Subcutaneous abdominal adipose tissue (tissue), 5 donors: ENCODE results near the gene NABP2.

Experiments
- H3K27ac ChIP-seq: one replicate; pipeline ENCODE4 v1.7.0; 2013; ENCODE audit warnings: low read depth, mild to moderate bottlenecking, inconsistent platforms, low read length, moderate library complexity
- H3K27me3 ChIP-seq, 5 donors: one replicate each; pipeline ENCODE4 v1.7.0; 2013; ENCODE audit warnings: low read length in 5 of 5, inconsistent platforms in 1 of 5; ENCODE audit not compliant: control insufficient read depth in 5 of 5, insufficient read depth in 4 of 5
- H3K36me3 ChIP-seq, 5 donors: one replicate each; pipeline ENCODE4 v1.7.0; 2013; ENCODE audit warnings: low read length in 5 of 5; ENCODE audit not compliant: control insufficient read depth in 5 of 5, insufficient read depth in 5 of 5
- H3K4me1 ChIP-seq, 5 donors: one replicate each; pipeline ENCODE4 v1.7.0; 2013; ENCODE audit warnings: low read length in 5 of 5, mild to moderate bottlenecking in 3 of 5, moderate library complexity in 1 of 5; ENCODE audit not compliant: control insufficient read depth in 5 of 5, insufficient read depth in 5 of 5
- H3K4me3 ChIP-seq, 5 donors: one replicate each; pipeline ENCODE4 v1.7.0; 2013; ENCODE audit warnings: low read length in 5 of 5, low read depth in 1 of 5
- H3K9ac ChIP-seq, 5 donors: one replicate each; pipeline ENCODE4 v1.7.0; 2013; ENCODE audit warnings: low read length in 5 of 5, mild to moderate bottlenecking in 4 of 5, moderate library complexity in 3 of 5
- H3K9me3 ChIP-seq, 5 donors: one replicate each; pipeline ENCODE4 v1.7.0; 2013; ENCODE audit warnings: low read length in 5 of 5; ENCODE audit not compliant: control insufficient read depth in 5 of 5
- donor health status: healthy.
- donor health status: healthy.
- donor health status: healthy.
- donor health status: healthy.
- donor health status: healthy.

The NABP2 gene

DNA sequence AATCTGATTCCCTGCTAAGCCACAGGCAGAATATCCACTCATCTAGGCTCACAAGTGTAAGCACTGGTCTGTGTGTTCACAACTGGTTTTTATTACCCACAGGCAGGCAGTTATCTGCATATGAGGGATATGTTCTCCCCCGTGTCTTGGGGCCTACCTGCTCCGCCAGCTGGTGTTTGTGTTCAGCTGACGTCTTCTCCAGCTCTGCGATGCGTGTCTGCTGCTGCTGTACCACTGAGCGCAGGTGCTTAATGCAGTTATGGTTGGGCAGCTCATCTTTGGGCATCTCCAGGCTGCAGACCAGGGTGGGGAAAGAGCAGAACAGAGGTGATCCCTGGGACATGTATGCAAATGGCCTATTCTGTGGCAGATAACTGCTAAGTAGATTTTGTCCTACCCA lies 16.1 kb upstream of the NABP2 start:
- H3K9me3 ChIP-seq: no peaks in the 10 kb centered on the region
- peaks cover 0 to 20% (median 17%) of the 10 kb centered on the region in 5 donors for H3K4me1 ChIP-seq
- no peaks in the 10 kb centered on the region for H3K27me3 ChIP-seq
- no peak overlapping the region for H3K9ac ChIP-seq
- H3K27ac ChIP-seq: no peak overlapping the region
- peaks cover 27 to 75% (median 61%) of the 10 kb centered on the region in 5 donors for H3K36me3 ChIP-seq
- H3K4me3 ChIP-seq: no peak overlapping the region

DNA sequence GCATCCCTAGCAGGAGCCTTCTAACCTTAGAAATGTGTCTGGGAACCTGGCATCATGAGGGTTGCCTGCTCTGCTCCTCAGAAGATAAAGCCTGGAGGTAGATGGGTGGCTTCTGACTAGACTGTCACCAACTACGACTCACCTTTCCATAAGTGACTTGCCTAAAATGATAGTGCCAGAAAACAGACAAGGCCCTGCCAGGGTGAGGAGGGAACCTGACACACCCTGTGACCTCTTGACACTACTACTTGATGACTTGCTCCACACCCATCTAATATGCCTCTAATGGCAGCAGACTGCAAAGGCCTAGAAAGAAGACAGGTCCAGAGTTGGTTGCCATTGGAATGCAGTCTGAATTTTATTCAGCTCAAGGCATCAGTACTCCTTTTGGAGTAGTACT lies 11.8 kb upstream of the NABP2 start:
- no peaks in the 10 kb centered on the region for H3K27me3 ChIP-seq
- H3K9me3 ChIP-seq: no peaks in the 10 kb centered on the region
- peaks cover 0 to 3% (median 0%) of the 10 kb centered on the region in 5 donors for H3K4me1 ChIP-seq
- no peak overlapping the region for H3K4me3 ChIP-seq
- H3K9ac ChIP-seq: peak overlapping the region in 1 of 5 donors; percentile 28
- no peak overlapping the region for H3K27ac ChIP-seq
- H3K36me3 ChIP-seq: peaks cover 24 to 83% (median 73%) of the 10 kb centered on the region in 5 donors

DNA sequence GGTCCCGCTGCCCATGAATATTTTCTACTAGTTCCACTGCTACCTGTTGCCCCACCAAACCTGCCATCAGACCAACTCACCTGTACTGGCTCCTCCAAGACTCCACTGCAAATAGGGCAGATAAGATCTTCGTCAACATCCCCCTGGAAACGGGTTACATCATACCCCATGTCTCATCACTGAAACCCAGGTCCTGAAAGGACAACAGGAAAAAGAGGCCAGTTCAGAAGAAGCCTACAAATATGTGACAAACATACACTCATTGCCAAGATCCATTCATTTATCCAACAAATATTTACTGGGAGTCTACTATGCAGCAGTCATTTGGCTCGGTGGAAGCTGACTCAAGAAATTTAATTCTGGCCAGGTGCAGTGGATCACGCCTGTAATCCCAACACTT lies 10.3 kb upstream of the NABP2 start:
- no peaks in the 10 kb centered on the region for H3K27me3 ChIP-seq
- peaks cover 19 to 77% (median 61%) of the 10 kb centered on the region in 5 donors for H3K36me3 ChIP-seq
- H3K4me1 ChIP-seq: peaks cover 0 to 3% (median 0%) of the 10 kb centered on the region in 5 donors
- H3K4me3 ChIP-seq: no peak overlapping the region
- H3K9me3 ChIP-seq: no peaks in the 10 kb centered on the region
- H3K9ac ChIP-seq: no peak overlapping the region
- no peak overlapping the region for H3K27ac ChIP-seq

DNA sequence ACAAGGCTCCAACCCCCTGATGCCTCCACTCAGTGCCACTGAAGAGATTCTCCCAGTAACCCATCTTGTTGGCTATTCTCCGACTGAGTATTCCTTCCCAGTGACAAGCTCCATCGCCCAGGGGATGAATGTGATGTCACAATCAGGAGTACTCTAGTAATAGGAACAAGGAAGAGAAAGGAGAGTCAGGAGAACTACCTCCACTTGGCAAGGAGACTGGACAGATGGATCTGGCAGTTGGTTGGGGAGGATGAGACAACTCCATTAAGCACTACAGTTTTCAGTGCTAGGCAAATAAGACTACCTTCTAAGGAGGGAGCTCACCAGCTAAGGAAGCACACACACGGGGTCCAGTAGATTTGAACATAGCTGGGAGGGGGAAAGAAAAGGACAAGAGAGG lies 7.7 kb upstream of the NABP2 start:
- peaks cover 14 to 55% (median 43%) of the 10 kb centered on the region in 5 donors for H3K36me3 ChIP-seq

DNA sequence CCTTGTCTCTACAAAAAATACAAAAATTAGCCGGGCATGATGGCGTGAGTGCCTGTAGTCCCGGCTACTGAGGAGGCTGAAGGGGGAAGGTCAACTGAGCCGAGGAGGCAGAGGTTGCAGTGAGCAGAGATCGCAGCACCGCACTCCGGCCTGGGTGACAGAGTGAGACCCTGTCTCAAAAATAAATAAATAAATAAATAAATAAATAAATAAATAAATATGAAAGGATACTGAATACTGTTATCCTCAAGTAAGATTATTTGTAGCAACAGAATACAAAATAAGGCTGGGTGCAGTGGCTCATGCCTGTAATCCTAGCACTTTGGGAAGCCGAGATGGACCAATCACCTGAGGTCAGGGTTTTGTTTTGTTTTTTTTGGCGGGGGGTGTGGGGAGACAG lies 4.3 kb upstream of the NABP2 start:
- Histone ChIP-seq H3K9me3 (no peaks in the 10 kb centered on the region), H3K27ac (no peak overlapping the region), H3K4me3 (no peak overlapping the region), H3K9ac (no peak overlapping the region), H3K27me3 (no peaks in the 10 kb centered on the region), H3K4me1 (peaks cover 8 to 50% (median 41%) of the 10 kb centered on the region in 5 donors), H3K36me3 (peaks cover 0 to 23% (median 15%) of the 10 kb centered on the region in 5 donors)

More for the DNA sequence above, 7.7 kb upstream of the NABP2 start:
- Histone ChIP-seq H3K4me3 (no peak overlapping the region), H3K4me1 (peaks cover 0 to 23% (median 18%) of the 10 kb centered on the region in 5 donors), H3K27ac (no peak overlapping the region), H3K9me3 (no peaks in the 10 kb centered on the region), H3K27me3 (no peaks in the 10 kb centered on the region), H3K9ac (no peak overlapping the region)

DNA sequence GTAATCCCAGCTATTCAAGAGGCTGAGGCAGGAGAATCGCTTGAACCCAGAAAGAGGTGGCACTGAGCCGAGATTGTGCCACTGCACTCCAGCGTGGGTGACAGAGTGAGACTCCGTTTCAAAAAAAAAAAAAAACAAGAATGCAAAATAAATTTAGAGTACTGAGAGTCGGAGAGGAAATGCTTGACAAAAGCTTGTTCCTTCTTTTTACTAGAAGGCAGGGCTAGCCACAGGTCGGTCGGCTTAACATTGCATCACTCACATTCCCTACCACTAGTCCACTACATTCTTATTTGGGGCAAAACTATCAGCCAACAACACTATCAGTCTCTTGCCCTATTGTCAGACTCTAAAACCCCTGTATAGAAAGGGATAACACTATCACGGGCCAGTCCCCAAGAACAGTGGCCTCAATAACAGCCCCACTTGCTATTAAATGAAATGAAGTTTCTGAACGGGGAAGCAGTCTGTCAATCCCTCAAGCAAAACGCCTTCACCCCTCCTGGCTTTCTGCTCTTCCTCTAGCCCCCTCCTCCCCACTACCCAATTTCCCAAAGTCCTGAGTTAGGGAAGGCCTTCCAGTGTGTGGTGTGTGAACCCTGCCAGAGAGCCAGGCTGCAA lies 3.4 kb upstream of the NABP2 start:
- Histone ChIP-seq H3K36me3 (peaks cover 0 to 14% (median 9%) of the 10 kb centered on the region in 5 donors), H3K4me1 (peaks cover 8 to 54% (median 44%) of the 10 kb centered on the region in 5 donors), H3K4me3 (peak overlapping the region; percentile 76 to 93 (median 88)), H3K27ac (peak overlapping the region; percentile 99), H3K9me3 (no peaks in the 10 kb centered on the region), H3K27me3 (no peaks in the 10 kb centered on the region), H3K9ac (peak overlapping the region; percentile 85 to 95 (median 92))

DNA sequence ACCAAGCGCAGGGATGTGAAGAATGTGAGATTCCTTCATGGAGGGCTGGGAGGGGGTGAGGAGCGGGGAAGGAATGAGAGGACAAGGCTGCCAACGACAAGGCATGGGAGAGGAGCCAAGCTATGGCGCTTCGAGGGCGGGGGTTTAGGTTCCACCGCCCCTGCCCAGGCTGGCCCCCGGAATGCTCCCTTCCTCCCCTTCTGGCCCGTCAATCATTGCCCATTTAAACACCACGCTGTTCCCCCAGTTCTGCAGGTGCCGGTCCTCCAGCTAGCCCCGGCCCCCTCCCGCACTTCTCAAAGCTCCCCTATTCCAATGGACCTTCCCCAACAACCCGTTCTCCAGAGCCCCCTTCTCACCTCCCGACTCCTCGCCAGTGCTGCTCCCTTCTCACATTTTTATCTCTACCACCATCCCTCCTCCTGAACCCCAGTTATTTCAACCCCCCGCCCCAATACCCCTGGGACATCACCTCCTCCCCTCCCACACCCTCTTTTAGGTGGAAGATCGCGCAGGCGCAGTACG lies 2.8 kb upstream of the NABP2 start:
- peaks cover 0 to 8% (median 6%) of the 10 kb centered on the region in 5 donors for H3K36me3 ChIP-seq
- H3K4me1 ChIP-seq: peaks cover 8 to 54% (median 44%) of the 10 kb centered on the region in 5 donors
- H3K9ac ChIP-seq: peak overlapping the region; percentile 85 to 95 (median 92)
- no peaks in the 10 kb centered on the region for H3K9me3 ChIP-seq
- peak overlapping the region; percentile 99 for H3K27ac ChIP-seq
- H3K27me3 ChIP-seq: no peaks in the 10 kb centered on the region
- peak overlapping the region; percentile 76 to 93 (median 88) for H3K4me3 ChIP-seq

DNA sequence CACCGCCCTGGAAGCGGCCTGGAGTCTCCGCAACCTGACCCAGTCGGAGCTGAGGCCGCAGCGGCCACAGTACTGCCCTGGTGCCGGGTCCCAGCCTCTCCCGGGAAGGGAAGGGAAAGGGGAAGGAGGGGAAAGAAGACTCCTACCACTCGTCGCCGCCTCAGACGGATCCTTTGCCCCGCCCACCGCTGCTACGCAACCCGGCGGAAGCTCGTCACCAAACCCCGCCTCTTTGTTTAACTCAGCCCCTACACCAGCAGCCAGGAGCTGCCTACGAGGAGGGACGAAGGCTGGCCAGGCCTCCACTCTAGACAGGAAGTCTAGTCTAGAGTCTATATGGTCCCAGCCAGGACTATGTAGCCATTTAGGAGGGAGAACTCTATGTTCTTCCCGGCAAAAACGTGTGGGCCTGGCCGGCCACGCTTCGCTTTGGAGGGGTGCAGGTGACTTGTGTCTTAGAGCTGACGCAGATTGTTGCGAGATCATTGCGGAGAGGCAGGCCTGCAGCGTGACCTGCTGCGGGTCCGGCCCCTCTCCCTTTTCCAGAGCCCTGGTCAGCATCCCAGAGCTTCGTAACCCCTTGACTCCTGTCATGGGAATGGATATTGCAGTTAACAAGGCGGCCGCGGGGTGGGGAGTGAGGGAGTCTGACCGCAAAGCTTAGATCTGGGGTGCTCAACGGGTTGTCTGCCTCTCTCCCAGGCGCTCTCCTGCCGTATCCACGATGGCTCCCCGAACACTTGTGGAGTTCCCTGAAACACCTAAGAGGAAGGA lies 2.2 kb upstream of the NABP2 start, which contains the start of gene RNF41:
Gene RNF41, minus strand, starts transcription at position 166 of the 774 bp plus-strand sequence. CDS start 7,875 bp downstream, outside the sequence.
- no peaks in the 10 kb centered on the region for H3K9me3 ChIP-seq
- peak within 1 kb of the TSS; percentile 76 to 93 (median 88) for H3K4me3 ChIP-seq
- H3K27ac ChIP-seq: peak within 1 kb of the TSS; percentile 99
- peaks cover 0 to 4% (median 2%) of the 10 kb centered on the region in 5 donors for H3K36me3 ChIP-seq
- H3K4me1 ChIP-seq: peaks cover 8 to 54% (median 44%) of the 10 kb centered on the region in 5 donors
- peak within 1 kb of the TSS; percentile 85 to 95 (median 92) for H3K9ac ChIP-seq
- H3K27me3 ChIP-seq: no peaks in the 10 kb centered on the region

DNA sequence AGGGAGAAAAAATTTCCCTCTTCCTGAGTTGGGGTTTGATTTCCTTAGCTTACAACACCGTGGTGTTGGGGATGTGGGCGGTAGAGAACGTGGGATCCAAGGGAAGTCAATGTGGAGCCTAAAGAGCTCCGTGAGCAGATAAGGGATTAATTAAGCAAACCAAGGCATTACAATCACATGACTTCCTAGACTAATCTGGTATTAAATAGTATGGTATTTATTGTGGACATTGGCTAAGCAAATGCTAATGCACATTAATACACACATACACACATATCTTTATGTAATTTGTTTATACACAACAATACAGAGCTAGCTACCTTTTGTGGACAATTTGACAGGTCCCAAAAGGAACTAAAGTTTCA lies 1.6 kb upstream of the NABP2 start:
- Histone ChIP-seq H3K27me3 (no peaks in the 10 kb centered on the region), H3K4me3 (peak overlapping the region; percentile 76 to 93 (median 88)), H3K27ac (peak overlapping the region; percentile 99), H3K9ac (peak overlapping the region; percentile 85 to 95 (median 92)), H3K4me1 (peaks cover 8 to 52% (median 44%) of the 10 kb centered on the region in 5 donors), H3K36me3 (peaks cover 0 to 7% (median 4%) of the 10 kb centered on the region in 5 donors), H3K9me3 (no peaks in the 10 kb centered on the region)
